ENCODE data around the gene MGAT5.

DNA sequence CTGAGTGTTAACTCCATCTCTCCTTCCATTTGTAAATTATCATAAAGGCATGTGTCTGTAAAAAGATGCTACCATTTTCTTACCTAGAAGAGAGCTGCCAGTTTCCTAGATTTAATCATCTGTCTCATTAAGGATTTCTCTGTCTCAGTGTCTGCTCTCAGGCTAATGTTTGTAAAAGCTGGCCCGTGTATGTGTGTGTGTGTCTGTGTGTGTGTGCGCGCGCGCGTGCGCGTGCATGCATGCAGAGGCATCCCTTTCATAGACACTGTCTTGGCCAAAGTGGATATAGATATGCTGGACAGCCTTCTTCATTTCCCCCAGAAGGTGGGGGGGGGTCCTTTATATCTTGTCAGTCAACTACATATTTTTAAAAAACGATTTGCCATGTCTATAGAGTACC, 18.9 kb downstream of the MGAT5 start:
- TF ChIP-seq, protein P1, sequence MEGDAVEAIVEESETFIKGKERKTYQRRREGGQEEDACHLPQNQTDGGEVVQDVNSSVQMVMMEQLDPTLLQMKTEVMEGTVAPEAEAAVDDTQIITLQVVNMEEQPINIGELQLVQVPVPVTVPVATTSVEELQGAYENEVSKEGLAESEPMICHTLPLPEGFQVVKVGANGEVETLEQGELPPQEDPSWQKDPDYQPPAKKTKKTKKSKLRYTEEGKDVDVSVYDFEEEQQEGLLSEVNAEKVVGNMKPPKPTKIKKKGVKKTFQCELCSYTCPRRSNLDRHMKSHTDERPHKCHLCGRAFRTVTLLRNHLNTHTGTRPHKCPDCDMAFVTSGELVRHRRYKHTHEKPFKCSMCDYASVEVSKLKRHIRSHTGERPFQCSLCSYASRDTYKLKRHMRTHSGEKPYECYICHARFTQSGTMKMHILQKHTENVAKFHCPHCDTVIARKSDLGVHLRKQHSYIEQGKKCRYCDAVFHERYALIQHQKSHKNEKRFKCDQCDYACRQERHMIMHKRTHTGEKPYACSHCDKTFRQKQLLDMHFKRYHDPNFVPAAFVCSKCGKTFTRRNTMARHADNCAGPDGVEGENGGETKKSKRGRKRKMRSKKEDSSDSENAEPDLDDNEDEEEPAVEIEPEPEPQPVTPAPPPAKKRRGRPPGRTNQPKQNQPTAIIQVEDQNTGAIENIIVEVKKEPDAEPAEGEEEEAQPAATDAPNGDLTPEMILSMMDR (IDR thresholded peaks at IDR 0.05; ENCODE audit: low read depth, low read length), result no peak
- TF ChIP-seq POLR2A (IDR thresholded peaks at IDR 0.05; ENCODE audit: extremely low read depth, insufficient read length), result no peak

Data from NB4 (cell line).